DMS53 treated with DMSO at 0.1 percent for 48 hours (cell line): ENCODE data around the gene CADM4.
"Not testable (repeated sequence)": the region's sequence is repeated elsewhere in the genome, so short reads cannot be mapped to it uniquely, and the experiment has no call there.

ENCODE experiments used
- DNase-seq: peaks from one replicate; lab custom pipeline; 2025; ENCODE audit not compliant: unreplicated experiment; lab: John Stamatoyannopoulos, UW

Gene CADM4

DNA sequence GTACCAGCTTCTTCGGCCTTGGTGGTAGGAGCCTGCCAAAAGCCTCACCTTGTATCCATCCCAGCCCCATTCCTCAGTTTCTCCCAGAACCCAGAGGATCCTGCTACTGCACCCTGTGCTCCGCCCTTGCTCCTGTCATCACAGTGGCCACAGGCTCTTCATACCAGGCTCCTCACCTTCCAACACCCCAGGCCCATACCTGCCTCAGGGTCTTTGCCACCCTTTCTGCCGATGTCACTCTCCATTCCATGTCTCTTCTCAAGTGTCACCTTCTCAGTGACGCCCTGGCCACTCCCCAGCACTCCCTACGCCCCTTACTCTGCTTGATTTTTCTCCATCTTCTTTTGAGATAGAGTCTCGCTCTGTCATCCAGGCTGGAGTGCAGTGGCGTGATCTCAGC is 29.8 kb downstream of the CADM4 start:
- DNase-seq: no peak

- DNase-seq: no peak
Measured at GRCh38 chr19:43607238-43608205, 32.1 kb downstream of the CADM4 start.

- DNase-seq: no peak
Measured at GRCh38 chr19:43606569-43607229, 33.0 kb downstream of the CADM4 start.

DNA sequence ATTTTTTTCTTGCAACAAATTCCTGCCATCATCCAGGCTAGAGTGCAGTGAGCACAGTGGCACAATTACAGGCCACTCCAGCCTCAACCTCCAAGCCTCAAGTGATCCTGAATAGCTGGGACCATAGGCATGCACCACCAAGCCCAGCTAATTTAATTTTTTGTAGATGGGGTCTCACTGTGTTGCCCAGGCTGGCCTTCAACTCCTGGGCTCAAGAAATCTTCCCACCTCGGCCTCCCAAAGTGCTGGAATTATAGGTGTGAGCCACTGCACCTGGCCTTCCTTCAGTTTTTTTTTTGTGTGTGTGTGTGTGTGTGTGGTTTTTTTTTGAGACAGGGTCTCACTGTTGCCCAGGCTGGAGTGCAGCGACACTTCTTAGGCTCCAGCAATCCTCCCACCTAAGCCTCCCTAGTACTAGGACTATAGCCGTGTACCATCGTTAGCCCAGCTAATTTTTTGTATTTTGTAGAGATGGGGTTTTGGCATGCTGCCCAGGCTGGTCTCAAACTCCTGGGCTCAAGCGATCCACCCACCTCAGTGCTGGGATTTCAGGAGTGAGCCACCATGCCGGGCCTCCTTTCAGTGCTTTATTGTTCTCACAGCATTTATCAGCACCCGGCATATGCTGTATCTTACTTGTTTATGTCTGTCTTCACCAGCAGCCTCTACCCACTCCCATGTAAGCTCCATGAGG is 33.6 kb downstream of the CADM4 start:
- no peak for DNase-seq

DNA sequence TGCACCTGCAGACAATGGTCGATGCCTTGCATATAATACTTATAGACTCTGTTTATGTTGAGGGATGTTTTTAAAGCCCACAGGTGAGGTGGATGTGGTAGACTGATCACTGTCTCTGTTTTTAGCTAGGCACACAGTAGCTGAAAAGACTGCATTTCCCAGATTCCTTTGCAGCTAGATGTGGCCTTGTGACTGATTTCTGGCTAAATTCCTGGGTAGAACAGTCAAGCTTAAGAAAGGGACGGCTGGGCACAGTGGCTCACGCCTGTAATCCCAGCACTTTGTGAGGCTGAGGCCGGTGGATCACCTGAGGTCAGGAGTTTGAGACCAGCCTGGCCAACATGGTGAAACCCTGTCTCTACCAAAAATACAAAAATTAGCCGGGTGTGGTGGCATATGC is 39.3 kb downstream of the CADM4 start:
- not testable (repeated sequence) for DNase-seq

- DNase-seq: no peak
Measured at GRCh38 chr19:43599635-43600295, 39.9 kb downstream of the CADM4 start.

GRCh38 chr19:43598445-43599240 is 41.0 kb downstream of the CADM4 start:
- no peak for DNase-seq

DNA sequence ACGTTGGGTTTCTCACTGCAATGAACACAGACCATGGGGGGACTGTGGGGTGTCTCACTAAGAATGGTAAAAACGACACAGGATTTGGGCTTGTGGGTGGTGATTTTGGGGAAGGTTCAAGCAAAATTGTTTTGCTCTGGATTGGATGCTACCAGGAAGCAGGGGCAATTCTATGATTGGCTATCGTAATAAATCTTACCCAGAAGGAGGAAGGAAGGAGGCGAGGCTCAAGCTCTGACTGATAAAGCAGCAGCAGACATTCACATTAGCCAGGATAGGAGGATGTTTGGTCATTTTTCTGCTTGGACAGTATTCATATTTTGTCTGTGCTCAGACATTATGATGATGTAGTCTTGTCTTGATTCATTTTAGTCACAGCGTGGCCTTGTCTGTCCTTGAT is 41.8 kb downstream of the CADM4 start:
- no peak for DNase-seq

- DNase-seq: no peak
Measured at GRCh38 chr19:43596842-43597461, 42.7 kb downstream of the CADM4 start.

DNA sequence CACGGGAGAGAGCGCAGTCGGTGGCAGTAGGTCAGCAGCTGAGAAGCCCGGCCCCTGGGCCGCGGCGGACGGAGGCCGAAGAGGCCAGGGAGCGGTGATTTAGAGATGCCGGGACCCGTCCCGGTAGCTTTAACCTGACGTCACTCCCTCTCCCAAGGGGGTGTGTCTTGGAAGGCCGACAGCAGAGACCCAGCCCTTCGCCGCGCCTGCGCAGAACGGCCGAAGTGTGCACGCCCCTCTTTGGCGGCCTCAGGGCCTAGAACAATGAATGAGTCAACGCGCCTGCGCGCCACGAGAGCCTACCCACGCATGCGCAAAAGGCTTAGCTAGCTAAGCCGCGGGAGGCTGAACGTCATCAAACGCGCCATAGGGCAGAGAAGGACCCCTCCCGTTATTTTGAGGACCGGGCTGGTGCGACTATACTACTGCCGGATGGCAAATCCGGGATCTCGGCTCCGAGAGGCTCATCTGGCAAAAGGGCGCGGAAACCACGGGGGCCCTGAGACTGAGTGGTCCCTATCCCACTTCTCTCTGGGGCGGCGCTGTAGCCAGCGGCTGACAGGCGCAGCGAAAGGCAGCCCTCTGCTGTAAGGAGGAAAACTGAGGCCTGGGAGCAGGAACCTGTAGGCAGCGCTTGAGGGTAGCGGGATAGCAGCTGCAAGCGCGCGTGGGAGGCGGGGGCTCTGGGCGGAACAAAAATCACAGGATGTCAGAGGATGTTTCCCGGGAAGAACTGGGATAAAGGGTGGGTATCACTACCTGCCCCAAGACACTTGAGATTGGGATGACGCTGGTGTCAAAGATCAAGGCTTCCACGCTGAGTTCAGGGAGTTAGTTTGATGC is 43.4 kb downstream of the CADM4 start, which contains the start of the genes IRGQ and ZNF576:
IRGQ (minus strand) TSS at position 136 of the 843 bp plus-strand sequence. CDS start 796 bp downstream, outside the sequence.
ZNF576 (plus strand) TSS at position 597 of the 843 bp plus-strand sequence. CDS start 514 bp downstream, outside the sequence.
- DNase-seq: peak; percentile 99

DNA sequence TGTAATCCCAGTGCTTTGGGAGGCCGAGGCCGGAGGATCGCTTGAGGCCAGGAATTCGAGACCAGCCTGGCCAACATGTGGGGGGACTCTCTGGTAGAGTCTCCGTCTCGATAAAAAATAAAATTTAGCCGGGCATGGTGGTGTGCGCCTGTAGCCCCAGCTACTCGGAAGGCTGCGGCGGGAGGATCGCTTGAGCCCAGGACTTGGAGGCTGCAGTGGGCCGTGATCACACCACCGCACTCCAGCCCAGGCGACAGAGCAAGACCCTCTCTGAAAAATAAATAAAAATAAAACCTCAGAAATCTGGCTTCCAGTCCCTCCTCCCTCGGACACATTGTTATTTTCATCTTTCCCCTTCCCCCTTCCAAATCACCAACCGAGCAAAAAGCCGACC is 44.0 kb downstream of the CADM4 start:
- no peak for DNase-seq

DNA sequence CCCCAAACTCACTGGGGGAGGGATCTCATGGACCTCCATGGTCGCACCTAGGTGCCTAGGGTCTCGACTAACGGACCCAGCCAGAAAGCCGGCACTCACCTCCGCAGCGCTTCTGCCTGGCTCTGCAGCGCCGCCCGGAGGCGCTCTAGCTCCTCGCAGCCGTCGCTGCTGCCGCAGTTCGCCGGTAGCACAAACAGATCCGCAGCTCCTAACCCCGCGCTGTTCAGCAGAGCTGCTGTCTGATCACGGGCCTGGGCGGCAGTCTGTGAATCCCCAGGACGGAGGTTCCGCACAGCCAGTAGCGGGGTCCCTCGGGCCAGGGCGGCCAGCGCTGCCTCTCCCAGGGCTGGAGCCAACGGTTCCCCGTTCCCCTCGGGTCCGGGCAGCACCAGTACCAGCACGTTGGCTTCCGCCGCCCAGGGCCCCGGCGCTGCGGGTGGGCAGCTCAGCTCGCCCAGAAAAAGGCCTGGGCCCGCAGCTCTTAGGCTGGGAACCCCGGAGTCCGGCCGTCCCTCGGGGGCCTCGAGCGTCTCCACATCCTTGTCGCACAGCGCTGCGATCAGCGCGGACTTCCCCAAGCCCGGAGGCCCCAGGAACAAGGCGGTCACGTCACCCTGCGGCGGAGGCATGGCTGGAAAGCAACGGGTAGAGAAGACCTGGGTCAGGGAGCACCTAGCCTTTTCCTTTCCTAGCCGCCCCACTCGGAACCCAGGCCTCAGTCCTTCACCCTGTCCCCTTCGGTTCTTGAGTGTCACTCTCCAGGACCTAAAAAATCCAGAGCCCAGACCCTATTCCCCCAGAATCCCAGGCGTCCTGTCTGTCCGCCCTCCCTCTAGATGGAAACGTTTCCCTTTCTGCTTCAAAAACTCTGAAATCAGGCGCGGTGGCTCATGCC is 44.7 kb downstream of the CADM4 start:
- peak; percentile 47 for DNase-seq

DNA sequence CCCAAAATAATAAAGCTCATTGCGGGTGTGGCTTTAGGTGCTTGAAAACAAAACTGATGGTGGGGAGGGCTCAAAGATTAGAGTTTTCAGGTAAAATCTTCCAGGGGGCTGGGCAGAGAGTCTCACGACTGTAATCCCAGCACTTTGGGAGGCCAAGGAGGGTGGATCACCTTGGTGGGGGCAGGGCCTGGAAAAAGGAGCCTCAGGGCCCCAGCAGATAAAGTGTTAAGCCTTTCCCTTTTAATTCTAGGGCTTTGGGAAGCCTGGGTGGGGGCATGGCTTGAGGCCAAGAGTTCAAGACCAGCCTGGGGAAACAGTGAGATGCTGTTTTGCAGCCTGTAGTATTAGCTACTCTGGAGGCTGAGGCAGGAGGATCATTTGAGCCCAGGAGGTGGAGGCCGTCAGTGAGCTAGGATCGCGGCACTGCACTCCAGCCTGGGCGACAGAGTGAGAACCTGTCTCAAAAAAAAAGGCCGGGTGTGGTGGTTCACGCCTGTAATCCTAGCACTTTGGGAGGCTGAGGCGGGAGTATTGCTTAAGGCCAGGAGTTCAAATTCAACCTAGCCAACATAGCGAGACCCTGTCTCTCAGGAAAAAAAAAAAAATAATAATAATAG is 45.5 kb downstream of the CADM4 start:
- DNase-seq: no peak

GRCh38 chr19:43592800-43593350 is 46.8 kb downstream of the CADM4 start:
- DNase-seq: no peak

DNA sequence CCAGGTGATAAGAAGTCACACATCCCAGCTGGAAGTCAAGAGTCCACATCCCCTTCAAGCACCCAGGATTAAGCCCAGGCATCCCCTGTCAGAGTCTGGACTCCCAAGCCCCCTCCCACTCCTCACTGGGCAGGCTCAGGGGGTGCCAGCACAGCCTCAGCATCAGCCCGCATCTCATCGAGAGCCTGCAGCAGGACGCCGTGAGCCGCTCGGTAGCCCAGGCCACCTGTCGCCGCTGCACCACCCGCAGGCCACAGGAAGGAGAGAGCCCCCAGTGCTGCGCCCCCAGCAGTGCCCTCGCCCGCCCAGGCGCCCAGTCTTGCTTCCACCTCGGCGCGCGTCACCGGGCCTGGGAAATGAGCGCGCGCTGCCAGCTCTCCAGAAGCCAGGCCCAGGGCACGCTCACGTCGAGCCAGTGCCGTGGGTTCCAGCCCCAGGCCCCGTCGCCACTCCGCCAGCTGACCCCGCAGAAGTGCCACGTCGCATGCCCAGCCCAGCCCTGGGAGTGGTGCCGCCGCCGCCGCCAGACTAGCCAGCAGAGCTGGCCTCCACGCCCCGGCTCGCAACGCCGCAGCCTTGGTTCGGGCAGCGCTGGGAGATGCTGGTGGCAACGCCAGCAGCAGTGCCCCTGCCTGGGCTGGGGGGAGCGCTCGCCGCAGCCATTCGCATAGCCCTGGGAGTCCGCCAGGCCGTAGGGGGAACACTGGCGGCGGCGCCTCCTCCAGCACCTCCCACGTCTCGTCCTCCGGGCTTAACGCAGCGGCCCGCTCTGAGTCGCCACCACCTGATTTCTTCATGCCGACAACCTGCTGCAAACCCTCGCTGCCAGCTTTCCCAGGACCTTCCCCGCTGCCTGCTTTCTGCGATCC is 47.5 kb downstream of the CADM4 start:
- no peak for DNase-seq

- no peak for DNase-seq
Measured at GRCh38 chr19:43589678-43590077, 50.0 kb downstream of the CADM4 start.
